Fibroblast of peridontal ligament (primary cell): Measurements from ENCODE around the gene UGGT2.

ENCODE experiments used
- DNase-seq: peaks from one replicate; pipeline ENCODE4 v3.0.0-alpha.2; 2010; ENCODE audit errors: extremely low read depth

Gene UGGT2, protein sequence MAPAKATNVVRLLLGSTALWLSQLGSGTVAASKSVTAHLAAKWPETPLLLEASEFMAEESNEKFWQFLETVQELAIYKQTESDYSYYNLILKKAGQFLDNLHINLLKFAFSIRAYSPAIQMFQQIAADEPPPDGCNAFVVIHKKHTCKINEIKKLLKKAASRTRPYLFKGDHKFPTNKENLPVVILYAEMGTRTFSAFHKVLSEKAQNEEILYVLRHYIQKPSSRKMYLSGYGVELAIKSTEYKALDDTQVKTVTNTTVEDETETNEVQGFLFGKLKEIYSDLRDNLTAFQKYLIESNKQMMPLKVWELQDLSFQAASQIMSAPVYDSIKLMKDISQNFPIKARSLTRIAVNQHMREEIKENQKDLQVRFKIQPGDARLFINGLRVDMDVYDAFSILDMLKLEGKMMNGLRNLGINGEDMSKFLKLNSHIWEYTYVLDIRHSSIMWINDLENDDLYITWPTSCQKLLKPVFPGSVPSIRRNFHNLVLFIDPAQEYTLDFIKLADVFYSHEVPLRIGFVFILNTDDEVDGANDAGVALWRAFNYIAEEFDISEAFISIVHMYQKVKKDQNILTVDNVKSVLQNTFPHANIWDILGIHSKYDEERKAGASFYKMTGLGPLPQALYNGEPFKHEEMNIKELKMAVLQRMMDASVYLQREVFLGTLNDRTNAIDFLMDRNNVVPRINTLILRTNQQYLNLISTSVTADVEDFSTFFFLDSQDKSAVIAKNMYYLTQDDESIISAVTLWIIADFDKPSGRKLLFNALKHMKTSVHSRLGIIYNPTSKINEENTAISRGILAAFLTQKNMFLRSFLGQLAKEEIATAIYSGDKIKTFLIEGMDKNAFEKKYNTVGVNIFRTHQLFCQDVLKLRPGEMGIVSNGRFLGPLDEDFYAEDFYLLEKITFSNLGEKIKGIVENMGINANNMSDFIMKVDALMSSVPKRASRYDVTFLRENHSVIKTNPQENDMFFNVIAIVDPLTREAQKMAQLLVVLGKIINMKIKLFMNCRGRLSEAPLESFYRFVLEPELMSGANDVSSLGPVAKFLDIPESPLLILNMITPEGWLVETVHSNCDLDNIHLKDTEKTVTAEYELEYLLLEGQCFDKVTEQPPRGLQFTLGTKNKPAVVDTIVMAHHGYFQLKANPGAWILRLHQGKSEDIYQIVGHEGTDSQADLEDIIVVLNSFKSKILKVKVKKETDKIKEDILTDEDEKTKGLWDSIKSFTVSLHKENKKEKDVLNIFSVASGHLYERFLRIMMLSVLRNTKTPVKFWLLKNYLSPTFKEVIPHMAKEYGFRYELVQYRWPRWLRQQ (N-terminal part only)

DNA sequence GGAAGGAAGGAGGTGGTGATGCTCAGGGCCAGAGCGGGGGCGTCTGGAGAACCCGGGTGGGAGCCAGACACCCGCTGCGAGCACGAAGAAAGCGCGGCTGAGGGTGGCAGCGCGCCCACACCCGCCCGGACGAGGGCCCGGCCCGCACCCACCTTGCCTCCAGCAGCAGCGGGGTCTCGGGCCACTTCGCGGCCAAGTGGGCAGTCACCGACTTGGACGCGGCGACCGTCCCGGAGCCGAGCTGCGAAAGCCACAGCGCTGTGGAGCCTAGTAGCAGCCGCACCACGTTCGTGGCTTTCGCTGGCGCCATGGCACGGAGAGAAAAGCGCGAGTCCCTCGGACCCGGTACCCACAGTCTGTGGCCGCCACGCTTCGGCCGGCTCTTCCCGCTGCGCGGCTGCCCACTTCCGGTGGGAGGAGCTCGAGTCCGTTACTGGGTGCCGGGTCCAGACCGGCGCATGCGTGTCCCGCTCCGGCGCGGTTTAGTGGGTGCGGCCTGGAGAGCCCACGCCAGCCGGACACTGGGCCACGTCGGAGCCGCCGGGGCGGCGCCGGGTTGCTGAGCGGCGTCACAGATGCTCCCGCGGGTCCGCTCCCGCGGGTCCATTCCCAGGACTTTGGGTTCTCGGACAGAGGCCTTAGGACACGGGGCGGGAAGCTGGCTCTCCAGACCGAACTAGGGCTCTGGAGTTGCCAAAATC is at the start of gene UGGT2:
TSS of gene UGGT2 (minus strand) at position 399 of the 701 bp plus-strand sequence. CDS start at position 310, 89 bp downstream.
- peak; percentile 92 for DNase-seq

DNA sequence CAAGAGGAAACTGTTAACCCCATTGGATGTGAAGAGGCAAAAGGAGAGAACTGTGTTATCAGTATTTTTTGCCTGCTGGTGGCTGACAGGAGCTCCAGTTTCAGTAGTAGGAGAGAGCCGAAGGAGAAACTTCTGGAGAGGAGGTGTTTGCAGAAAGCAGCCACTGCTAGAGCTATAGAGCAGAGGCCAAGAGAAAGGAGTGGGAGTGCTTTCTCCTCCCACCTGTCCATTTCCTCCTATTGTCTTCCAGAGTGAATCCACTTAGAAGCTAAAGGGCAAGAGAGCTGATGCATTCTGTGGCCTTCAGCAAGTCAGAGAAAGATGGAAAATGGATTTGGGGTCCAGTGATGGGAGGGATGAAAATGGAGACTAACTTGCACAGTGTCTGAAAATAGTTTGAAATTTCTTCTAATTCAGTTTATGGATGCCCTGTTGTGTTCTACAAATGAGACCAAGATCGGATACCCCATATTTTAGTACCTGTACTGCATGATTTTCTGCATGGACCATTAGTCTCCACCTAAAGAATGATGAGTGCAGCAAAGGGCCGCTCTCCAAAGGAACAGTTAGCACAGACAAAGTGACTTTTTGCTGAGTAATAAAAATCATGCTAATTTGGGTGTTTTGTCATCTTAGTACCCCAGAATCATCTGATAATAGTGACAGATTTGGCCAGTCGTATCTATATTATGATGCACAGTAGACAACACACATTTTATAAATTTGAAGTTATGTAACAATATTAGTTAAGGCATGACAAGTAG is 47.4 kb upstream of the UGGT2 start:
- DNase-seq = no peak

- no peak for DNase-seq
These were observed 40.2 kb upstream of the UGGT2 start for GRCh38 chr13:96093296-96094006.

- no peak for DNase-seq
These were observed 38.2 kb upstream of the UGGT2 start for GRCh38 chr13:96091164-96092117.

DNA sequence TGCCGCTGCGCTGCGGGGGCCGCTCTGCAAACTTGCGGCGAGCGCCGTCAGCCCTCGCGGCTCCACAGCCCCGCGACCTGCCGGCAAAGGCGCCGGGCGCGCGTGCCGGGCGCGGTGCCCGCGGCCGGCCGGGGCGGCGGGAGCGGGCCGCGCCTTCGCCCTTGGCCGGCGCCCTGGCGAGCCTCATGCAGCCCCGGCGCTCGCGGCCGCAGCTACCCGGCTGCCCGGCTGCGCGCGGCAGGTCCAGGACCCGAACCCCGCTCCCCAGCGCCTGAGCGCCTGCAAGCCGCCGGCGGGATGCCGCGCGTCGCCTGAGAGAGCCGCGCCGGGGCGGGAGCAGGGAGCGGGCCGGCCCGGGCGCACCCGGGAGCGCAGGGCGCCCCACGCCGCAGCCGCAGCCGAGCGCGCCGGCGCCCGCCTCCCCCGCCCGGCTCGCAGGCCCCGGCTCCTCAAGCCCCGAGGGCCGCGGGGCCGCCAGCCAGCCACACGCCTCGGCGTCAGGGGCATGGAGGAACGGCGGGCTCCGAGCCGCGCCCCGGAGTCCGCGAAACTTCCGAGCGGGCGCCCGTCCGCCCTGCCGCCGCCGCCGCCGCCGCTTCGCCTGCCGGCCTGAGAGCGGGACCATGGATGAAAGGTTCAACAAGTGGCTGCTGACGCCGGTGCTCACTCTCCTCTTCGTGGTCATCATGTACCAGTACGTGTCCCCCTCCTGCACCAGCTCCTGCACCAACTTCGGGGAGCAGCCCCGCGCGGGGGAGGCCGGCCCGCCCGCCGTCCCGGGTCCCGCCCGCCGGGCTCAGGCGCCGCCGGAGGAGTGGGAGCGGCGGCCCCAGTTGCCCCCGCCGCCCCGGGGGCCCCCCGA is 37.3 kb upstream of the UGGT2 start:
- no peak for DNase-seq

DNA sequence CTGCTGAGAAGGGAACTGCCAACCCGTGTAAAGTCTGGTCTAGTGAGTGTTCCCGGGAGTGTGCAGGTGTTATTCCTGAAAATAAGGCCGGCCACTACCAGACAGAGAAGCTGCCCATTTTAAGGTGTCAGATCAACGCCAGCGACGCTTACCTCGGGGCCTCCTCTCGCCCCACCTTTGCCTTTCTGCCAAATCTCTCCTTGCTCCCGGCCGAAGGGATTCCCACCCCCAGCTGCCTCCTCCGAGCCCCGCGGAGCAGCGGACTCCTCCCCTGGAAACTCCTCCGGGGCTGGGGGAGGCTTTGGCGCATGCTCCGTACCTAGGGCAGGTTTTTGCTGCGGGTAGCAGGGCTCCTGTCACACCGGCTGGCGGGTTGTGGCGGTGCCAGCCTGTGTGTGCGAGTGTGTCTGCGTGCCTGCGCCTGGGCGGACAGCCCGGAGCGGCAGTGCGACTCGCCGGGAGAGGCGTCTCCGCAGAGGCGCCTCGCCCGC is 36.6 kb upstream of the UGGT2 start, which contains the start of gene HS6ST3:
TSS of gene HS6ST3 (plus strand) at position 359 of the 491 bp plus-strand sequence.
- no peak for DNase-seq

GRCh38 chr13:96089139-96089538 is 35.9 kb upstream of the UGGT2 start:
- no peak for DNase-seq

DNA sequence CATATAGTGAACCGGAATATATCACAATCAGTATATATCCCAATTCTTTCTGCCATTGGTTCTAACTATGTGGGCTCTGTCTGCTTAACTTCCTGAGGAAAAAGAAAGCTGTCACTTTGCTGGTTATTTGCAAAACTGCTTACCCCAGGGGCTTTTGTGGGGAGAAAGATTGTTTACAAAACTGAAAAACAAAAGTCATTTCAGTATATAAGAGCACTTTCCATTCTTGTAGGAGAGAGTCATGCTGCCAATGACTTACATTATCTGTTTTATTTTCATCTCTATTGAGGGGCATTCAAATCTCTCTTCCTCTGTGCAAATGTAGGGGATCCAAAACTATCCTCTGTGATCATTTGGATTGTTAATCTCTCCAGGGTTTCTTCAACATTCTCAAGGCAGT is 33.5 kb upstream of the UGGT2 start:
- no peak for DNase-seq

GRCh38 chr13:96082640-96083039 is 29.4 kb upstream of the UGGT2 start:
- no peak for DNase-seq

DNA sequence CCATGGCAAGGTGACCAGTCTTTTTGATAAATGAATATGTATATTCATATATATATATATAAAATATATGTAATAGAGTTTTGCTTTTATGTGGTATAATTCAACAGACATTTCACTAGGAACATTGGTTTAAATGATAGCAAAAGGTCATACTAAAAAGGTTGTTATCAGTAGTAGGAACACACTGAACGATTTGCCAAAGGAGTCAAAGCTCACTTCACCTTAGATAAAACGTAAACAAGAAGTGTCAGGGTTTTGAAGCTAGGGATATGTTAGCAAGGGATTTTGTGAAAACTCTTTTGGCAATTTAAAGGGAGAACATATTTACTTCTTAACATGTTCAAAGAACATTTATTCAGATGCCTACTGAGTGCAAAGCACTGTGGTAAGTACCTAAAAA is 28.7 kb upstream of the UGGT2 start:
- DNase-seq = no peak

DNA sequence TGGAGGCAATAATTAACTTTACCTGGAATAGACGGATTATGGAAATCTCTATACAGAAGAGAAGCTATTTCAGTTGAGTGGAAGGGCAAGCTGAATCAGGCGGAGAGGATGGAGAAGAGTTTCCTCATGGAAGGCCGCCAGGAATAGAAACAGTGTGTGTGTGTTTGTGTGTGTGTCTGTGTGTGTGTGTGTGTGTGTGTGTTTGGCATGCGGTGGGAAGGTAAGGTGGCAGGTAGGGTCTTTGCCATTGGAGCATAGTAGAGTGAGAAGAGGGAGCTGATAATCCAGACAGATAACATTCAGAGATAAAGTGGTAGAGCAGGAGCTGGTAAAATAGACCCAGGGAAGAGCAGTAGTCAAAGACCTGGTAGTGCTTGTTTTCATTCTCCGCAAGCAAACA is 27.5 kb upstream of the UGGT2 start:
- DNase-seq = no peak

DNA sequence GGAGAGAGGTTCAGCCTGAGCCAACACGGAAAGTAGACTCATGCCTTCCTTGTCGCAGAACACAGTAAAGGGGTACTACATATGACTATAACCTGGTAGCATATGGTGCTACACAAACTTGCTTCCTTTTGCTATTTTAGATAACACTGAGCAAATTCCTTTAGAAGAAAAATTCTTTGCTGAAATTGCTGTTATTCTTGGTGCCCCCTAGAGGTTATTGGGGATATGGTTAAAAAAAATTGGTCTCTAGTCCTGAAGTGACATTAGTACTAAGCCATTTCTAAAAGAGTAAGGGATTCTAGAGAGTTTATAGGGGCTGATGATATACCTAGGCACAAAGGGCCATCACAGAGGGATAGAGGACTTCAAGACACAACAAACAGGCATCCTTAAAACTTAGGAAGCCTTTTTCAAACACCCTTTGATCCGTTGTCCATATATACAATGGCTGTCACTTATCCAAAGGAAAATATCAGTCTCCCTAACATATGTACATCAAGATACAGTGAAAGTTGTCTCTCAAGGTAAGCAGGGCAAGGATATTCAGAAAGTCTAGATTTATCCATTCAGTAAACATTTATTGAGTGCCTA is 22.8 kb upstream of the UGGT2 start:
- peak; percentile 50 for DNase-seq

DNA sequence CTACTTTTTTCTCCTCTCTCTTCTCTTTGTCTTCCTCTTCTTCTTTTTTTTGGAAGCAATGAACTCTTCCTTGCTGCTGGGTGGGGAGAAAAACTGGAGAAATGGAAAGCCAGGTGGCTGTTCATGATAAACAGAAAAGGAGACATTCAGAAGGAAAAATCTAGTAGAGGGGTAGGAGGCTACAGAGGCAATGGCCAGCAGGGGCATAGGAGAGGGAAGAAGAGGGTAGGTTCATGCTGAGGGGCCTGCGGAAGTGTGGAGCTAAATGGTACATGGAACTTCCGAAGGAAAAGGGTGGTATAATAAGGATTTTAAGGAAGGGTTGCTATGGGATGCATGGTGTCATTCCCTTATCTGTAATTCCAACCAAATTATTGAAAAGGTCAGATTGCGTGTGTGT is 19.2 kb upstream of the UGGT2 start:
- no peak for DNase-seq

GRCh38 chr13:96071504-96071903 is 18.3 kb upstream of the UGGT2 start:
- no peak for DNase-seq

DNA sequence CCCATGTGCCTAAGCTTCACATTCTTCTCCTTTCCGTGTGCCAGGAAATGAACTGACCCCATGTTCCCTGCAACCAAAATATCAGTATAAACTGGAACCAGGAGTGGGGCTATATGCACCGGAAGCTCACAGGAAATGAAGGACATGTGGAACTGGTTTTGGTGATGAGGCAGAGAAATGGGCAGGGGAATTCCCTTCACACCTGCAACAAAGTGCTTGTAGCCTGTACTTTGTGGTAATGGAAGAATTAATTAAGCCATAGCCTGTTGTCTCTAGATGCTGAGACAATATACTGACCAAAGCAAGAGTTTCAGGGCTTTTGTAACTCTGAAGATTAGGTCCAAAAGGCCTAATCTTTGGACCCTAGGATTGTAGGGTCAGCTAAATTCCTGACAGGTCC is 15.5 kb upstream of the UGGT2 start:
- DNase-seq = no peak

DNA sequence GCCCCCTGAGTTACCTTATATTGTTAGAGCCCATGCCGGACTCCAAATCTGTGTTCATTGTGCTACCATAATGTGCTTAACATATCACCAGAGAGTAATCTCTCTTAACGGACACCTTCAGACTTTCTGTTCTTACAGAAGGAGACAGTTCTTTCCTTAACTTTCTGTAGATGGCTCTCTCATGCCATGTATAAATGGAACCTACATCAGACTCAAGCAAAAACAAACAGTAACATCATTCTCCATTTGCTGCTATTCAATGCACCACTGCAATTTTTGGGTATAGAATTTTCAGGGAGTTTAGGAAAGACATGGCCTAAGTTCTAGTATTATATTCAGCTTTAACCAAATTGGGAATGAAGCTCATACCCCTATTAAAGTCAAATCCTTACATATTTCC is 12.6 kb upstream of the UGGT2 start:
- DNase-seq = no peak

GRCh38 chr13:96052656-96053002 is 572 bp downstream of the UGGT2 start:
- peak; percentile 74 for DNase-seq
